Nephron (organoid): Measurements from ENCODE around the gene ADARB2.

ENCODE experiments used
- H3K27ac Mint-ChIP-seq, 3 experiments: 2 replicates each; pipeline ENCODE4 v1.8.0; 2020; ENCODE audit warnings: mixed read lengths in 3 of 3, mild to moderate bottlenecking in 2 of 3, moderate library complexity in 1 of 3
- H3K27me3 Mint-ChIP-seq: 2 replicates; pipeline ENCODE4 v1.8.0; 2021; ENCODE audit warnings: low read depth, mild to moderate bottlenecking, moderate library complexity, mixed read lengths
- H3K36me3 Mint-ChIP-seq: 2 replicates; pipeline ENCODE4 v1.8.0; 2020; ENCODE audit warnings: low read depth, mixed read lengths
- H3K4me1 Mint-ChIP-seq: 2 replicates; pipeline ENCODE4 v1.8.0; 2020; ENCODE audit warnings: mixed read lengths
- H3K4me3 Mint-ChIP-seq, 3 experiments: 2 replicates each; pipeline ENCODE4 v1.8.0; 2020; ENCODE audit warnings: mild to moderate bottlenecking in 3 of 3, mixed read lengths in 3 of 3, moderate library complexity in 2 of 3
- H3K9me3 Mint-ChIP-seq: 2 replicates; pipeline ENCODE4 v1.8.0; 2020; ENCODE audit warnings: mixed read lengths
- CTCF ChIP-seq, 3 experiments: fragments of 200-600 bp; sonication (generic); IDR thresholded peaks; one replicate each; pipeline ENCODE4 v1.5.0; 2021; ENCODE audit warnings: antibody characterized with exemption in 3 of 3; ENCODE audit not compliant: unreplicated experiment in 3 of 3

Gene ADARB2

DNA sequence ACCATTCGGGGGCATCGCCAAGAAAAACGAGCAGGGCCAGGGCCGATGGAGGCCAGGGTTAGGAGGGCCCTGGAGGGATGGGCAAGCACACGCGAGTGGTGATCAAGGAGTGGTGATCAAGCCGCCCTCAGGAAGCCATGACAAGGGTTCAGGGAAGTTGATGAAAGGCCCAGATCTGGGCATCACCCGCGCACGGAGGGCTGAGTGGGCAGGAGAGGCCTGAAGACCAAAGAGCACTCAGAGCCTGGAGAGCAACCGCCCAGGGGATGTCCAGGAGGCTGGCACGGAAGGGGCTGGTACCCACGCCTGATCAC, 566.5 kb downstream of the ADARB2 start:
- Mint-ChIP-seq H3K4me1 (peaks cover 10% of the 10 kb centered on the region), H3K36me3 (no peaks in the 10 kb centered on the region), H3K27me3 (peaks cover 36% of the 10 kb centered on the region), H3K27ac (no peak overlapping the region), H3K9me3 (no peaks in the 10 kb centered on the region), H3K4me3 (no peak overlapping the region)
- no peak for TF ChIP-seq CTCF (IDR thresholded peaks at IDR 0.05; ENCODE audit: unreplicated experiment in 3 of 3)

- Mint-ChIP-seq H3K27me3 (peaks cover 31% of the 10 kb centered on the region), H3K4me1 (peaks cover 10% of the 10 kb centered on the region), H3K4me3 (no peak overlapping the region), H3K36me3 (no peaks in the 10 kb centered on the region), H3K27ac (no peak overlapping the region), H3K9me3 (no peaks in the 10 kb centered on the region)
- TF ChIP-seq CTCF (IDR thresholded peaks at IDR 0.05; ENCODE audit: unreplicated experiment in 3 of 3): no peak
Measured at GRCh38 chr10:1169981-1170866, 567.1 kb downstream of the ADARB2 start.

GRCh38 chr10:1169186-1169885, 568.0 kb downstream of the ADARB2 start:
- Mint-ChIP-seq H3K27me3 (peaks cover 31% of the 10 kb centered on the region), H3K27ac (no peak overlapping the region), H3K36me3 (no peaks in the 10 kb centered on the region), H3K9me3 (no peaks in the 10 kb centered on the region), H3K4me3 (no peak overlapping the region), H3K4me1 (peaks cover 10% of the 10 kb centered on the region)
- no peak for TF ChIP-seq CTCF (IDR thresholded peaks at IDR 0.05; ENCODE audit: unreplicated experiment in 3 of 3)

GRCh38 chr10:1168763-1169162, 568.6 kb downstream of the ADARB2 start:
- Mint-ChIP-seq H3K4me3 (no peak overlapping the region), H3K27ac (no peak overlapping the region), H3K4me1 (peaks cover 10% of the 10 kb centered on the region), H3K27me3 (peaks cover 27% of the 10 kb centered on the region), H3K9me3 (no peaks in the 10 kb centered on the region), H3K36me3 (no peaks in the 10 kb centered on the region)
- TF ChIP-seq CTCF (IDR thresholded peaks at IDR 0.05; ENCODE audit: unreplicated experiment in 3 of 3): no peak

GRCh38 chr10:1166828-1167275, 570.5 kb downstream of the ADARB2 start:
- H3K36me3 Mint-ChIP-seq: no peaks in the 10 kb centered on the region
- no peak overlapping the region for H3K27ac Mint-ChIP-seq
- H3K4me3 Mint-ChIP-seq: no peak overlapping the region
- TF ChIP-seq CTCF (IDR thresholded peaks at IDR 0.05; ENCODE audit: unreplicated experiment in 3 of 3): no peak
- peaks cover 8% of the 10 kb centered on the region for H3K4me1 Mint-ChIP-seq
- no peaks in the 10 kb centered on the region for H3K9me3 Mint-ChIP-seq
- H3K27me3 Mint-ChIP-seq: peaks cover 24% of the 10 kb centered on the region
